Epidermal melanocyte (primary cell): ENCODE measurements around the gene LSAMP.
"Not testable (repeated sequence)": the region's sequence is repeated elsewhere in the genome, so short reads cannot be mapped to it uniquely, and the experiment has no call there.

Experiments
- DNase-seq: peaks from one replicate; pipeline ENCODE4 v3.0.0; 2011; ENCODE audit warnings: low spot score; ENCODE audit not compliant: insufficient read length

Gene LSAMP

GRCh38 chr3:116246406-116246980 is 198.8 kb downstream of the LSAMP start:
- DNase-seq, result no peak

DNA sequence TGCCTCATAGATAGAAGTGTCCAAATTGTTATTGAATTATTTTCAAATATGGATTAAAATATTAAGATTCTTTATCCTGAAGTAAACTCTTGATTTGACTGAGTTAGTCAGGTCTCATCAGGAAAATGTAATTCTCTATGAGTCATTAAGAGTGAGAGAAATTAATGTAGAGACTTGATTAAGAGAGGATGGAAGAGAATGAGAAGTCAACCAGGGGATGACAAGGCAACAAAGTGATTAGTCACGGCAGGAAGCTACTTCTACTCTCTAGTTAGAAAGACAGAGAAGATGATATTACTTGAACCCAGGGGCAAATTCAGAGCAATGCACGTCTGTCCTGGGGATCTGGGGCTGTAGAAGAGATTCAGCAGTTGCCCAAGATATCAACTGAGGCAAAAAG is 202.5 kb downstream of the LSAMP start:
- DNase-seq, result no peak

DNA sequence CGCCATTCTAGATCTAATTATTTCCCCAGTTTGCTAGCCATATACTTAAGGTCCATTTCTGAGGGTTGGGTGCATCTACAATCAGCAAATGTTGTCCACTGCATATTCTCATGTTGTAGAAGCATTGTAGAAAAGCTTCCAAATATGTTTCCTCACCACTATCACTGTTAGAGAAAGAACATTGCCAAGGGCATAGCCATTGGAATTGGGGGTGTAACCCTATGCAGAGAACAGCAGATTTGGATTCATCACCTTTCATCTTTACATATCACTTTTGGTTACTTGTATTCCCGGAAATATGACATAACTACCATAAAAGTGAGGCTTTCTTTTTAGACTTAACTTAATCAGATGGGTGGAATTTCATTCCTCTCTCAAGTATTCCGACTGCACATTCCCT is 203.6 kb downstream of the LSAMP start:
- no peak for DNase-seq

DNA sequence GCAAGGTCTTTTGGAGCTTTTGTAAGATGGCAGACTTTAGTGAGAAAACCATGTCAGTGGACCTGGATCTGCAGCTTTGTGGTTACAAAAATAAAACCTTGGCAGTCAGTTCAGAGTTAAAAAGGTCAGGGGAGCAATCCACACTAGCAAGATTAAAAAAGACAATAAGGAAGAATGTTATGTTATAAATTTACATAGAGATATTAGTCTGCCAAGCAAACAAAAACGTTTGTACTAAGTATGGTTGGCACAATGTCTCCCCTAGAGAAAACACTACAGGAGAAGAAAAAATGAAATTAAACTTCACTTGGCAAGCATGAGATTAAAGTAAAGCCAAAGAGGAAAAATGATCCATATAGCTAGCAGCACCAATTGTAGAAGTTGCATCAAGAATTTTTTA is 205.0 kb downstream of the LSAMP start:
- no peak for DNase-seq

- no peak for DNase-seq
Observed at GRCh38 chr3:116238846-116239565, 206.3 kb downstream of the LSAMP start.

DNA sequence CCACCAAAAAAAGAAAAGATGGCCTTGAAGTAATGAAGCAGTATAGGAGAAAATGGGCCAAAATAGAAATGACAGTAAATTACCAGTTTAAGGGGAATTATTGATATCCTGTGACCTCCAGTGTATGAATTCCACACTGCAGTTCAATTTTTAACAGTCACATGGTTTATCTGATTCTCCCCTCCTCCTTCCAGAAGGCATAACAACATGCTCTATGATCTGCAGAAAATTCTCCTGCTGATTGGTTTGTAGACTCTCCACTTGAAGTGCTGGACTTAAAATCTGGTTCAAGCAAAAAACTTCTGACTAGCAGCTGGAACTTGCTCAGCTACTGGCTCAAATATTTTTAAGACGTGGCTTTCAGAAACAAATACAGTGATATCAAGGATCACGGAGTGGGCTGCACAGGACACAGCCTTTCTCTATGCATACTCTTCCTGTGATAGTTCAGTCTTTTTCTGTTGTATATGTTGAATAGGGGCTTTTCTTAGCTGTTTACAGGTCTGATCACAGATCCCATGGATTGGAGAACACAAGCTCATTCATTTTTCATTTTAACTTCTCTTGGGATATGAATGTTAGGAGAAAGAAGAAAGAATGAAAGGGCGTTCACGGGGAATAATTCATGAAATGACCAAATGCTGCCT is 211.5 kb downstream of the LSAMP start:
- no peak for DNase-seq

DNA sequence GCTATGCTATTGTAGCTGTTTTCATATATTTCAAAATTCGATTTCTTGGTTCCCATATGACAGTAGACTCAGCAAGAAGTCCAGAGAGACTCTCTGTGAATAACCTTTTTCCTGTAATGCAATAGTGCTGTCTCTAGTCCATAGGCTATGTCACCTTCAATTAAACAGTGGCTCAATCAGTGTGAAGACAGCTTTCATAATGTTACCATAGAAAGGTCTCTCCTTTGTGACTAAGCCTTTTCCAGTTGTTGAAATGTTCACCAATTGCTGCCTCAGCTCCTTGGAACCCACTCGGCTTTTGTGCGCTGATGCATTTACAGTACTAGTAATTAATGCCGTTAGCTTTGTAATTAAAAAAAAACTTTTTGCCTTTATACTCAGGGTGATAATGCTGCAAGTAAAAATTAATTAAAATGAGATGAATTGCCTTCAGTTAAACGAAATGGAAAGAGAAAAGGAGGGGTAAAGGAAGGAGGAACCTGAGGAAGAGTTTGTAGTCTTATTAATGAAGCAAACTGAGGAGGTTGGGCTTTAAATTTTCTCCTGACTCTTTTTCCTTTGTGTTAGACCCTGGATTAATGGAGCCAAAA is 214.8 kb downstream of the LSAMP start:
- no peak for DNase-seq

- DNase-seq, result no peak
Observed at GRCh38 chr3:116226266-116226665, 219.0 kb downstream of the LSAMP start.

- no peak for DNase-seq
Observed at GRCh38 chr3:116216761-116217160, 228.5 kb downstream of the LSAMP start.

DNA sequence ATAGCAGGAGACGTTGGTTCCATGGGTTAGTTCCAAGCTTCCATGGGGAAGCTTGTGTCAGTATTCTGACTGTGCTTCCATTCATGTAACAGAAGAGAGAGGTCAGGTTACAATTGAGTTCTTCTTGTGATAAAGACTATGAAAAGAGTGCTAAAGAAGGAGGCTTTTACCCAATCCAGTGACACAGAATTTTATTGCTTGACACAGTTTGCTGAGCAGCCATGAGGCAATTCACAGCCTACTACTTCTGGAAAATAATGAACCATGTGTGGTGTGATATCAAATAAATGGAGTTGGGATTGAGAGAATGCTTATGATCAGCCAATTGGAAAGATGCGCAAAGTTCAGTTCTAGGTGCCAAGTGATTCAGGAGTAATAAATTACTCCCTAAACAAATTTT is 233.4 kb downstream of the LSAMP start:
- DNase-seq, result no peak

DNA sequence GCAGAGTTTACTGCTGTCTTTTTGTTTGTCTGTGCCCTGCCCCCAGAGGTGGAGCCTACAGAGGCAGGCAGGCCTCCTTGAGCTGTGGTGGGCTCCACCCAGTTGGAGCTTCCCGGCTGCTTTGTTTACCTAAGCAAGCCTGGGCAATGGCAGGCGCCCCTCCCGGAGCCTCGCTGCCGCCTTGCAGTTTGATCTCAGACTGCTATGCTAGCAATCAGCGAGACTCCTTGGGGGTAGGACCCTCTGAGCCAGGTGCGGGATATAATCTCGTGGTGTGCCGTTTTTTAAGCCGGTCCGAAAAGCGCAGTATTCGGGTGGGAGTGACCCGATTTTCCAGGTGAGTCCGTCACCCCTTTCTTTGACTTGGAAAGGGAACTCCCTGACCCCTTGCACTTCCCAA is 236.5 kb downstream of the LSAMP start:
- DNase-seq, result not testable (repeated sequence)

DNA sequence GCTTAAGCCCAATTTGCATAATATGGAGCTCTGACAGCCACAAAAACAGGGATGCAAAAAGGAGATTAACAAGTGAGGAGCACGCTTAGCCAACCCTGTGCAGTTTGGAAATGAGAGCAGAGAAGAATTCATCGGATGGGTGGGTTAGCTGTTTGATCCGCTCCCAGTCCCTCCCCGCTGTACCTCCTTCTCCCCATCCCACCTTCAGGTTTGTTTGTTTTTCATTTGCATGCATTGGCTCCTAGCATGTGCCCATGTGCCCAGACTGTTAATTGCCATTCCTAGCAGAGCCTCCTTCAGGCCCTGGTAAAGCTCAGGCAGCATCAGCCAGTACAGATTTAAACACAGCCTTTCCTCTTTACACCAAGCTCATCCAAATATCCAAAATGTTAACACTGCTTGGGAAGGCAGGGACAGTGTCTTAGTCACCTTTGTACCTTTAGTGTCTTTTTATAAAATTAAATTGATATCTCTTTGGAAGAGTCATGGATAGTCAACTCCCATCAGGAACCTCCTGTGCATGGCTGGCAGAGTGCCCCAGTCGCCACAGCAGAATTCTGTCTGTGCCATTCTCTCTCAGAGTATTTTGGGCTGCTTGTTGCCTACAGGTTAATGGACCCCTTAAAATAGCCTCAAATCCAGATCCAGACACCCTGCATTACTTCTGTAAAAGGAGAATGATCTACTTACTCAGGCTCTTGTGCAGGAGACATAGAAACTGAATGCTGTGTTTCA is 244.2 kb downstream of the LSAMP start:
- no peak for DNase-seq

GRCh38 chr3:116199063-116199462 is 246.2 kb downstream of the LSAMP start:
- no peak for DNase-seq

GRCh38 chr3:116198087-116198486 is 247.2 kb downstream of the LSAMP start:
- DNase-seq, result no peak

GRCh38 chr3:116192464-116192863 is 252.8 kb downstream of the LSAMP start:
- no peak for DNase-seq

DNA sequence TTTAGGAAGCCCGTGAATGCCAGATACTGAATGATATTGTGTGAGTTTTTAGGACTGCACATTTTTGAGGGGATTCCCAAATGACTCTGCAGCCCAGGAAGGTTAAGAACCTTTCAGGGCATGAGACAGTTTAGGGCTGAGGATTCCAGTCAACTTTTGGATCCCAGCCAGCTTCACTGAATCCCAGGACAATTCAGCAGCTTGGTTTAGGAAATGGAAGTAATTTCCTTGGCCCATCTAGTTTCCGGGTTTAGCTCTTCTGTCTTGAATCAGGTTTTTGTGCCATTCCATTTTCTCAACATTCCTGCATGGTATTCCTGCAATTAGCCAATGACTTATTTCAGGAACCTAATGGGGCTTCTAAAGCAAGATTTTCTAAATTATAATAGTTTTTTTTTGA is 253.9 kb downstream of the LSAMP start:
- DNase-seq, result no peak

- no peak for DNase-seq
Observed at GRCh38 chr3:116190095-116190494, 255.2 kb downstream of the LSAMP start.

DNA sequence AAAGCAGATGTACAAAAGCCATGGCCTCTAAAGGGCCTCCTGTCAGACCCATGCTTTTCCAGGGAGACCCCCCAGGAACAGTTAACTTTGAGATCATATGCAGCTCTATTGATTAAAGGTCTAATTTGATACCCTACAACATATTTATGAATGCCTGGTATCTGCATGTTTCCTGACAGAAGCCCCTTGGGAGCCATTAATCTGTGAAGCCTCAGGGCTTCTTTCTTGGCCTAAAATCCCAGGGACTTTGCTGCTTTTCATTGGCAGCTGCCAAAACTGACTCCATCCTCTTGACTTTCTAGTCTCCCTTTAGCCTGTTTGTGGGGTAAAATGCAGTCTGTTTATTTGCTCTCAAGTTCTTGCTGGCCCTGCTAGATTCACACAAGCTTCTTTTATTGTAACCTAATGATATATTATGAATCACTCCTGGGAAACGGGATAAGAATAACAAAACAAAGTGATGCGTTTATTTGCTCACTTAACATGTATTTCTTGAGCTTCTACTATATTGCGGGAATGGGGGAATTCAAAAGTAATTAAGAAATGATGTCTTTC is 257.0 kb downstream of the LSAMP start:
- no peak for DNase-seq

DNA sequence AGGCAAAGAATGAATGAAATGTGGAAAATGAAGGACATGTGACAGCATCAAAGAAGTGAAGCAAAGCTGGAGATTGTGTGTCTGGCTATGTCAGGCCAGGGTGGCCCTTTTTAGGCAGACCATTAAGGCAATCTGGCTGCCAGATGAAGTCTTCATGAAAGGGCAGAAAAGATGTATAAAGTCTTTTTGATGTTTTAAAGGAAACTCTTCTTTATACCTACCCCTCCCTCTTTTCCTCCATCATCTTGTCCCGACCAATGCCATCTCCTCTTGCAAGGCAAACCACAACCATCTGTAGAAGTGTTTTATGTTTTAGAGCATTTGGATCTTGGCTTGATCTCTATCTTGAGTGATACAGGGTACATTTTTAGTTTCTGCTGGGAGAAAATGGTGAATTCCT is 259.2 kb downstream of the LSAMP start:
- DNase-seq, result no peak

GRCh38 chr3:116181159-116181558 is 264.1 kb downstream of the LSAMP start:
- DNase-seq, result no peak

DNA sequence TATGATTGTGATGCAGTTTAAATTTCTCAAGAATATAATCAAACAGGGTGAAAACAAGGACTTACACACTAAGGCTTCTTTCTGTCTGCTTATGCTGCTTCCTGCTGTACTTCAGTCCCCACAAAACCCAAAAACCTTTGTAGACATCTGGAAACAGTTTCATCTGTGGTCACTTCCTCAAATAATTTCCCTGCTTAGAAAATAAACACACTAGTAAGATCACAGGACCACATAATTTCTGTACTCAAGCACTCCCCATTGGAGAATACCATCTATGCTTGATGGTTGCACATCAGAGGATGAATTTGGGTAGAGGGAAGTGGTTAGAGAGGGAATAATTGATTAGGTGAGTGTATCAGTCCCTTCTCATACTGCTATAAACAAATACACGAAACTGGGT is 266.2 kb downstream of the LSAMP start:
- DNase-seq, result no peak
